KMS-11 (cell line): ENCODE data around the gene RNF169.

Experiments
- H2AFZ ChIP-seq: fragments of 200-600 bp; sonication (generic); 2 replicates; pipeline ENCODE4 v1.6.1; 2016; ENCODE audit warnings: antibody characterized with exemption, mixed run types, low read depth
- H3K27ac ChIP-seq: fragments of 200-600 bp; sonication (generic); 2 replicates; pipeline ENCODE4 v1.6.1; 2016; ENCODE audit warnings: mild to moderate bottlenecking, mixed run types
- H3K27me3 ChIP-seq: fragments of 200-600 bp; sonication (generic); 2 replicates; pipeline ENCODE4 v1.6.1; 2017; ENCODE audit warnings: mild to moderate bottlenecking, low read depth, mixed run types, moderate library complexity; ENCODE audit not compliant: insufficient read depth
- H3K36me3 ChIP-seq: fragments of 200-600 bp; sonication (generic); 2 replicates; pipeline ENCODE4 v1.6.1; 2017; ENCODE audit warnings: mild to moderate bottlenecking, mixed run types; ENCODE audit not compliant: insufficient read depth
- H3K4me1 ChIP-seq: fragments of 200-600 bp; sonication (generic); 2 replicates; pipeline ENCODE4 v1.6.1; 2016; ENCODE audit warnings: mild to moderate bottlenecking, low read depth, mixed run types; ENCODE audit not compliant: poor library complexity, severe bottlenecking
- H3K4me2 ChIP-seq: fragments of 200-600 bp; sonication (generic); 2 replicates; pipeline ENCODE4 v1.7.0; 2016; ENCODE audit warnings: mild to moderate bottlenecking, mixed run types
- H3K4me3 ChIP-seq: fragments of 200-600 bp; sonication (generic); IDR thresholded peaks from 2 replicates; pipeline ENCODE4 v1.6.1; 2017; ENCODE audit warnings: low read depth, low read length, mixed read lengths; ENCODE audit not compliant: insufficient read depth
- H3K79me2 ChIP-seq: fragments of 200-600 bp; sonication (generic); 2 replicates; pipeline ENCODE4 v1.6.1; 2016; ENCODE audit warnings: low read depth, mixed run types; ENCODE audit not compliant: insufficient read depth
- H3K9ac ChIP-seq: fragments of 200-600 bp; sonication (generic); 2 replicates; pipeline ENCODE4 v1.6.1; 2016; ENCODE audit warnings: mild to moderate bottlenecking, mixed run types
- H4K20me1 ChIP-seq: fragments of 200-600 bp; sonication (generic); 2 replicates; pipeline ENCODE4 v1.6.1; 2016; ENCODE audit warnings: mild to moderate bottlenecking, mixed run types; ENCODE audit not compliant: insufficient read depth
- CTCF ChIP-seq: fragments of 200-600 bp; sonication (generic); conservative IDR thresholded peaks from 2 replicates; pipeline ENCODE4 v1.6.1; 2017; ENCODE audit warnings: low read depth, mild to moderate bottlenecking, antibody characterized with exemption, low read length, moderate library complexity, mixed read lengths

RNF169 gene

DNA sequence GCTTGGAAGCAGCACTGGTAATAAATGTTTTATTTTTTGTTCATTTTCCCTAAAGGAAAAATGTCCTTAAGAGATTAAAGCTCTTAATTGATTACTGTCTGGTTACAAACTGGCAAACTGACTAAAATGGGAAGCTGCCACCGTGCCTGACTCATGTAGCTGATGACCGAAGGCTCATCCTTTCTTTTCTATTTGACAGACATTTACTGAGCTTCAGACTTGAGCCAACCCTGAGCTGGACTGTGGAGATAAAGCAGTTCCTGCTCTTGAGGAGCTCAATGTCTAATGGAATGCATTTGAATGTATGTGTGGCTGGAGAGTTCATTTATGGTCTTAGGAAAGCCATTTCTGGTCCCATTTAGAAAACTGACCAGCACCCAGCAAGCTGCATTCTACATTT, 91.3 kb downstream of the RNF169 start:
- H3K27me3 ChIP-seq, result no peaks in the 10 kb centered on the region
- no peak overlapping the region for H3K9ac ChIP-seq
- TF ChIP-seq CTCF, result no peak
- H3K27ac ChIP-seq, result no peak overlapping the region
- no peaks in the 10 kb centered on the region for H3K79me2 ChIP-seq
- H3K36me3 ChIP-seq, result 0 out of 2 replicates have a peak, but pooled peaks cover 3% of the 10 kb centered on the region
- H3K4me2 ChIP-seq, result no peak overlapping the region
- H4K20me1 ChIP-seq, result no peaks in the 10 kb centered on the region
- H3K4me1 ChIP-seq, result peaks cover 8% of the 10 kb centered on the region
- no peak overlapping the region for H2AFZ ChIP-seq
- no peak overlapping the region for H3K4me3 ChIP-seq

DNA sequence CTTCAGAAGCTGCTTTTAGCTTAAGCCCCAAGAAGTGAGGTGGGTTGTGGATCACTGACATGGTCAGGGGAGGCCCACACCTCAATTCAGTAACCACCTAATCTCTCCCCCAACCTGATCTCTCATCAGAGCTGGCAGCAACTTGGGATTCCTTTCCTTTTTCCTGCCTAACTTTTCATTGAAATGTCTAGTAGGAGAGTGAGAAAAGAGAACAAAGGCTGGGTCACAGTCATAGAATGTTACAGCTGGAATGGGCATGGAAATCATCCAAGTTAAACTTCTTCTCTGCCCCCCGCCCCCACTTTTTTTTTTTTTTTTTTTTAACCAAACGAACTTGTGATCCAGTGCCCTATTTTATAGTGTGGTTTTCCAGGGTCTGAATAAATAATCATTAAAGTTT, 91.8 kb downstream of the RNF169 start:
- Histone ChIP-seq H3K79me2 (no peaks in the 10 kb centered on the region), H3K4me1 (peaks cover 8% of the 10 kb centered on the region), H3K36me3 (0 out of 2 replicates have a peak, but pooled peaks cover 2% of the 10 kb centered on the region), H3K4me3 (no peak overlapping the region), H3K4me2 (no peak overlapping the region), H3K27me3 (no peaks in the 10 kb centered on the region), H3K27ac (no peak overlapping the region), H4K20me1 (no peaks in the 10 kb centered on the region), H3K9ac (no peak overlapping the region), H2AFZ (no peak overlapping the region)
- no peak for TF ChIP-seq CTCF

DNA sequence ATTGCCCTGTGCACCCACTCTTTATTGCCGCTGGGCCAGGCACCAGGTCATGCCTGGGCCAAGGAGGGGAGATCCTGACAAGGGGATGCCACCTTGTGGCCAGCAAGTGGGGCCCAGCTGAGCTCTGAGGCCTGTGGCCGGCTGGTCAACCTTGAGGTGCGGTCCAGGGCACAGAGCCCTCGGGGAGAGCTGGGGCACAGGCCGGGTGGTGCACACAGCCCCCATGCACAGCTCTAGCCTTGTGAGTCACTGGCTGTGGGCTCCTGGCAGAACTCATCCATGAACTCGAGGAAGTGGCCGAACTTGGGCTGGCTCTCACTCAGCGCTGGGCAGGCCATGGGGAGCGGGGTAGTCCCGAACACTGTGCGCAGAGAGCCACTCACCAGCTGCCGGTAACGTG, 94.3 kb downstream of the RNF169 start:
- no peak for TF ChIP-seq CTCF
- H3K79me2 ChIP-seq, result no peaks in the 10 kb centered on the region
- no peak overlapping the region for H3K4me2 ChIP-seq
- H3K36me3 ChIP-seq, result no peaks in the 10 kb centered on the region
- peaks cover 4% of the 10 kb centered on the region for H3K4me1 ChIP-seq
- H4K20me1 ChIP-seq, result no peaks in the 10 kb centered on the region
- H3K9ac ChIP-seq, result no peak overlapping the region
- H3K27me3 ChIP-seq, result no peaks in the 10 kb centered on the region
- no peak overlapping the region for H3K27ac ChIP-seq
- H2AFZ ChIP-seq, result no peak overlapping the region
- H3K4me3 ChIP-seq, result no peak overlapping the region

- H3K27me3 ChIP-seq, result no peaks in the 10 kb centered on the region
- H3K79me2 ChIP-seq, result no peaks in the 10 kb centered on the region
- H3K4me1 ChIP-seq, result no peaks in the 10 kb centered on the region
- no peak overlapping the region for H3K27ac ChIP-seq
- no peak overlapping the region for H2AFZ ChIP-seq
- no peak overlapping the region for H3K4me2 ChIP-seq
- H3K4me3 ChIP-seq, result no peak overlapping the region
- TF ChIP-seq CTCF, result no peak
- no peak overlapping the region for H3K9ac ChIP-seq
- no peaks in the 10 kb centered on the region for H3K36me3 ChIP-seq
- no peaks in the 10 kb centered on the region for H4K20me1 ChIP-seq
Measured at GRCh38 chr11:74844072-74844471, 95.4 kb downstream of the RNF169 start.
